DND-41 (cell line): ENCODE results near the gene HGS.

ENCODE experiments used
- EZH2 ChIP-seq: IDR thresholded peaks from 3 replicates; pipeline ENCODE4 v1.6.1; 2012; ENCODE audit warnings: borderline replicate concordance, low read depth, mild to moderate bottlenecking, moderate library complexity, low read length, inconsistent platforms; ENCODE audit not compliant: severe bottlenecking
- TF ChIP-seq, protein P1 (sequence below): IDR thresholded peaks from 2 replicates; pipeline ENCODE4 v1.5.1; 2012; ENCODE audit warnings: borderline replicate concordance, low read length, moderate library complexity, mild to moderate bottlenecking; ENCODE audit not compliant: poor library complexity, severe bottlenecking; ENCODE audit errors: extremely low read depth

DNA sequence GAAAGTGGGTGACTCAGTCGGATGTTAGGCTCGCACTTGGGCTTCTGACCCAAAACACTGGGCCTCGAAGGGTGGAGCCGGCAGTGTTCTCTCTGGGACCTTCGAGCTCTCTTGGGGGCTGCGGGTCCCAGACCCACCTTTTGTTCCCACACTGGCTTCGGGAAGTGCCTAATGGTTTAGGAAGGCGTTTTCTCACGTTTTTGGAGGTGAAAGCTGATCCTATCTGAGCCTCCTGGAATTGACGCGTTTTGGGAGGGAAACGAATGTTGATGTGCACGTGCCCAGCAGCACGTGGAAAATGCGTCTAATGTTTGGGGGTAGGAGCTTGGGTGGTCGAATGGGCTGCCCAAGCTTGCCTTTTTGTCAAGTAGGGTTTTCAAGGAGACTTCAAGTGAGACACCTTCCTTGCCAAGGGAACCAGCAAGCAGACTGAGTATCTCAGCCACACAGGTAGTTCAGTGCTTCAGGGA lies 666 bp downstream of the HGS start:
- TF ChIP-seq, protein P1, sequence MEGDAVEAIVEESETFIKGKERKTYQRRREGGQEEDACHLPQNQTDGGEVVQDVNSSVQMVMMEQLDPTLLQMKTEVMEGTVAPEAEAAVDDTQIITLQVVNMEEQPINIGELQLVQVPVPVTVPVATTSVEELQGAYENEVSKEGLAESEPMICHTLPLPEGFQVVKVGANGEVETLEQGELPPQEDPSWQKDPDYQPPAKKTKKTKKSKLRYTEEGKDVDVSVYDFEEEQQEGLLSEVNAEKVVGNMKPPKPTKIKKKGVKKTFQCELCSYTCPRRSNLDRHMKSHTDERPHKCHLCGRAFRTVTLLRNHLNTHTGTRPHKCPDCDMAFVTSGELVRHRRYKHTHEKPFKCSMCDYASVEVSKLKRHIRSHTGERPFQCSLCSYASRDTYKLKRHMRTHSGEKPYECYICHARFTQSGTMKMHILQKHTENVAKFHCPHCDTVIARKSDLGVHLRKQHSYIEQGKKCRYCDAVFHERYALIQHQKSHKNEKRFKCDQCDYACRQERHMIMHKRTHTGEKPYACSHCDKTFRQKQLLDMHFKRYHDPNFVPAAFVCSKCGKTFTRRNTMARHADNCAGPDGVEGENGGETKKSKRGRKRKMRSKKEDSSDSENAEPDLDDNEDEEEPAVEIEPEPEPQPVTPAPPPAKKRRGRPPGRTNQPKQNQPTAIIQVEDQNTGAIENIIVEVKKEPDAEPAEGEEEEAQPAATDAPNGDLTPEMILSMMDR = no peak
- TF ChIP-seq EZH2 = no peak
